ENCODE results near the gene UNC13C.

UNC13C gene

GRCh38 chr15:54502416-54503075 lies 524.3 kb downstream of the UNC13C start:
- DNase-seq: no peak

GRCh38 chr15:54504695-54505094 lies 526.5 kb downstream of the UNC13C start:
- DNase-seq: no peak

- DNase-seq: no peak
These were observed 528.8 kb downstream of the UNC13C start for GRCh38 chr15:54506977-54507524.

GRCh38 chr15:54514601-54515000 lies 536.4 kb downstream of the UNC13C start:
- DNase-seq: no peak

- no peak for DNase-seq
These were observed 537.7 kb downstream of the UNC13C start for GRCh38 chr15:54515664-54516582.

GRCh38 chr15:54517366-54517765 lies 539.1 kb downstream of the UNC13C start:
- DNase-seq: no peak

- DNase-seq: no peak
These were observed 540.1 kb downstream of the UNC13C start for GRCh38 chr15:54518156-54518882.

GRCh38 chr15:54519577-54519976 lies 541.3 kb downstream of the UNC13C start:
- DNase-seq: no peak

- DNase-seq: no peak
These were observed 542.4 kb downstream of the UNC13C start for GRCh38 chr15:54520616-54521015.

GRCh38 chr15:54521206-54521605 lies 543.0 kb downstream of the UNC13C start:
- no peak for DNase-seq

GRCh38 chr15:54528021-54528420 lies 549.8 kb downstream of the UNC13C start:
- no peak for DNase-seq

- no peak for DNase-seq
These were observed 562.5 kb downstream of the UNC13C start for GRCh38 chr15:54540721-54541120.

GRCh38 chr15:54547491-54547890 lies 569.2 kb downstream of the UNC13C start:
- no peak for DNase-seq

- DNase-seq: no peak
These were observed 572.7 kb downstream of the UNC13C start for GRCh38 chr15:54550954-54551353.

GRCh38 chr15:54556231-54556630 lies 578.0 kb downstream of the UNC13C start:
- no peak for DNase-seq

GRCh38 chr15:54559405-54560069 lies 581.3 kb downstream of the UNC13C start:
- no peak for DNase-seq

GRCh38 chr15:54560417-54560816 lies 582.2 kb downstream of the UNC13C start:
- DNase-seq: no peak

GRCh38 chr15:54564166-54564565 lies 585.9 kb downstream of the UNC13C start:
- DNase-seq: no peak

- DNase-seq: no peak
These were observed 588.4 kb downstream of the UNC13C start for GRCh38 chr15:54566654-54567053.

GRCh38 chr15:54567408-54568035 lies 589.3 kb downstream of the UNC13C start:
- no peak for DNase-seq

- no peak for DNase-seq
These were observed 590.1 kb downstream of the UNC13C start for GRCh38 chr15:54568381-54568780.

- no peak for DNase-seq
These were observed 593.3 kb downstream of the UNC13C start for GRCh38 chr15:54571576-54571975.
